Motor neuron (in vitro differentiated cells): ENCODE data around the gene GINS3. TPM values are rescaled to one million over a fixed set of nuclear protein-coding genes. Genes with fewer than 3 reads are reported as not detected.
A peak's percentile ranks its signal among the peaks of the same experiment; 100 is the strongest.

Experiments
- ATAC-seq, 8 experiments: fragments of 200-7000 bp; cut with Tn5 transposase; replicated peaks in 6 of 8; 2 replicates each; pipeline ENCODE4 v1.8.0; 2021; ENCODE audit warnings: mild to moderate bottlenecking in 8 of 8, moderate library complexity in 8 of 8
- H3K27ac ChIP-seq, 2 donors: fragments of 250-450 bp; sonication (Bioruptor Pico); 2 replicates each; pipeline ENCODE4 v1.9.0; 2021; ENCODE audit warnings: antibody characterized with exemption in 2 of 2, mild to moderate bottlenecking in 2 of 2, moderate library complexity in 1 of 2
- H3K4me1 ChIP-seq, 2 donors: fragments of 250-450 bp; sonication (Bioruptor Pico); replicated peaks in 1 of 2; 2 replicates each; pipeline ENCODE4 v1.6.1; 2021; ENCODE audit warnings: antibody characterized with exemption in 2 of 2, mild to moderate bottlenecking in 2 of 2, moderate library complexity in 1 of 2
- H3K4me3 ChIP-seq, 5 donors: fragments of 250-450 bp; sonication (Bioruptor Pico); 2 replicates each; pipeline ENCODE4 v1.9.0; 2021; ENCODE audit warnings: antibody characterized with exemption in 5 of 5, mild to moderate bottlenecking in 5 of 5, moderate library complexity in 4 of 5
- WGBS, 10 experiments: fragments of 450-650 bp; shearing (Covaris generic); methylation state at CpG; one replicate each; pipeline ENCODE4 v1.0.0; 2022; 5-methylcytosine and 5-hydroxymethylcytosine counted together
- in situ Hi-C, 9 experiments: fragments of 400-800 bp; cut with MboI; loops; one replicate each; pipeline ENCODE4 v1.15.0; 2021; ENCODE audit warnings: low sequenced_read_pairs in 9 of 9, low pct_unique_long_range_greater_than_20kb in 2 of 9; ENCODE audit not compliant: unreplicated experiment in 9 of 9
- total RNA-seq, 8 experiments: library from RNA; unstranded; fragments of 300-600 nt; gene quantifications; 2 replicates each; pipeline versions ENCODE4 v1.2.3 to v1.2.4, GENCODE V29; 2022

Gene GINS3
- total RNA-seq: 10 to 100 TPM in 3 of 8 experiments, 1 to 10 TPM in 5; 1.7 to 13.6 (median 6.0) TPM

DNA sequence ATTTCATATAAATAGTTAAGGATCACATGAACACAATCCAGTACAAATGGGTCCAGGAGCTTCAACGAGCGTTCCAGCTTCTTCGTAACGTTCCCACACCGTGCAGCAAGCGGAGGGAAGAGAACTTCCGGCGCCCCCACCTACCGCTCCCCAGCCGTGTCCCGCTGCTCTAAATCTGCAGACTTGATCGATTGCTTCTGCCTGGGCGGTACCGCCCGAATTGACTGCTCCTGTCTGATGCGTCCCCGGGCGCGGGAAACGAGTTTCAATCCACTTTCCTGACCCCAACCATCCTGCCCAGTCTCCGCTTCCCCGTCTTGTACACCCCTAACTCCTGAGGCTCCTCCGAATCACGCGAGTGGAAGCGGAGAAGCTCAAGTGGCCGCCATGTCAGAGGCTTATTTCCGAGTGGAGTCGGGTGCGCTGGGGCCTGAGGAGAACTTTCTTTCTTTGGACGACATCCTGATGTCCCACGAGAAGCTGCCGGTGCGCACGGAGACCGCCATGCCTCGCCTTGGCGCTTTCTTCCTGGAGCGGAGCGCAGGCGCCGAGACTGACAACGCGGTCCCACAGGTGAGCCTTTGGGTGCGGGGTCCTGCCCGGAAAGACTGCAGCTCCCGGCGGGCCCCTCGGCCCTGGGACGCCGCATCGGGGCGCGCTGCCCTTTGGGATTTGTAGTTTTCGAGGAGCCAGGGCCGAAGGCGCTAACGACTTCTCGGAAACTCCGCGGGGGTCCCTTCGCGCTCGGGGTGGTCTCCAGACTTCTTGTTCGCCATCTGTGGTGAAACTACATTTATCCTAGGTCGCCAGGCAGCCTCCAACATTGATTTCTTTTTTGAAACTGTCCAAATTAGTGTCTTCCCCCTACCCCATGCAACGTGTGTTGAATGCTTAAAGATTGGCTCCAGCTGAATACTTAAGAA, at the start of gene GINS3:
GINS3 (plus strand) TSS at position 257 of the 923 bp plus-strand sequence; CDS start at position 388, 131 bp downstream.
- Histone ChIP-seq H3K4me1 (peaks cover 0 to 4% of the 10 kb centered on the region in 2 donors), H3K4me3 (peak within 1 kb of the TSS; percentile 62 to 95 (median 93)), H3K27ac (no peak within 1 kb of the TSS)
- in situ Hi-C loops: no loop called here
- WGBS, 10 experiments: 0 to 3% (median 1%) methylated on average over 1 to 32 of the region's 67 CpGs; no CpG with 5 or more reads in 1 of the 10 experiments
- peak; percentile 95 to 98 (median 97) for ATAC-seq

DNA sequence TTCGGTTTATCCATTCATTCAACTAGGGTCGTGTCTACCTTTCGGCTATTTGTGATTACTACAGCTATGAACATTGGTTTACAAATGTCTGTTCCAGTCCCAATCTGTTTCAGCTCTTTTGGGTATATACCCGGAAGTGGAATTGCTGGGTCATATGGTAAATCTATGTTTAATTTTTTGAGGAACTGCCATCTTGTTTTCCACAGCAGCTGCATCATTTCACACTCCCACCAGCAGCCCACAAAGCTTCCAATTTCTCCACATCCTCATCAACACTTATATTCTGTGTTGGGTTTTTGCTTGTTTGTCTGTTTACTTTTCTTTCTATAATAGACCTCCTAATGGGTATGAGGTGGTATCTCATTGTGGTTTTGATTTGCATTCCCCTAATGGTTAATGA, 48.7 kb upstream of the GINS3 start:
- 42 to 100% (median 77%) methylated on average over 2 to 4 of the region's 4 CpGs; no CpG with 5 or more reads in 2 of the 10 experiments for WGBS, 10 experiments
- no peaks in the 10 kb centered on the region for H3K4me1 ChIP-seq
- in situ Hi-C loops: loop anchor here in 5 of 9 experiments (10.0 to 25.0 kb wide), 5 partner anchors 131 to 319 kb away; partner anchors contain the start of gene CNOT1 (in 1 of the 5)
- no peak overlapping the region for H3K27ac ChIP-seq
- no peak overlapping the region for H3K4me3 ChIP-seq
- no peak for ATAC-seq

DNA sequence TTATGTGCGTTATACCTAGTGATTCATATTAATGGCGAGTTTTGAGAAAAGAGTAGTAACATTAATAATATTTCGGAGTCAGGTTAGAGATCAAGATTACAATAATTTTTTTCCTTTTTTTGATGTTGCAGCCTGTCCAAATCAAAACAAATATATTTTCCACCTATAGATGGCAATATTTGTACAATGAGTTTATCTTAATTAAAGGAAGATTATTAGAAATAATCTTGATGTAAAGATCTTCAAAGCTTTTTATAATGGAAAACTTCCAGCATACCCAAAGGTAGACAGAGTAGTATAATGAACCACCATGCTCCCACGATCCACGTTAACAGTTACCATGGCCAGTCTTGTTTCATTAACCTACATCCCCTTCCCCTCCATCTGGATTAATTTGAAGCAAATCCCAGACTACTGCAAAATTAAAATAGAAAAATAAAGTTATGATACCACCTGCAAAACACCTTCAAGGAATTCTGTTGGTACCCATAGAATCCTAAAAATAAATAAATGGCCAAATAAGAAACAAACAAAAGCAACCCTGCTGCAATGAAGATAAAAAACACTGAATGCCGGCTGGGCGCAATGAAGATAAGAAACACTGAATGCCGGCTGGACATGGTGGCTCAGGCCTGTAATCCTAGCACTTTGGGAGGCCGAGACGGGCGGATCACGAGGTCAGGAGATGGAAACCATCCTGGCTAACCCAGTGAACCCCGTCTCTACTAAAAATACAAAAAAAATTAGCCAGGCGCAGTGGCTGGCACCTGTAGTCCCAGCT, 46.5 kb upstream of the GINS3 start:
- Histone ChIP-seq H3K4me1 (no peaks in the 10 kb centered on the region), H3K27ac (no peak overlapping the region), H3K4me3 (no peak overlapping the region)
- in situ Hi-C loops: loop anchor here in 5 of 9 experiments (10.0 to 25.0 kb wide), 5 partner anchors 129 to 317 kb away; partner anchors contain the start of gene CNOT1 (in 1 of the 5)
- WGBS, 10 experiments: 19 to 96% (median 84%) methylated on average over 3 to 9 of the region's 14 CpGs
- ATAC-seq: no peak

DNA sequence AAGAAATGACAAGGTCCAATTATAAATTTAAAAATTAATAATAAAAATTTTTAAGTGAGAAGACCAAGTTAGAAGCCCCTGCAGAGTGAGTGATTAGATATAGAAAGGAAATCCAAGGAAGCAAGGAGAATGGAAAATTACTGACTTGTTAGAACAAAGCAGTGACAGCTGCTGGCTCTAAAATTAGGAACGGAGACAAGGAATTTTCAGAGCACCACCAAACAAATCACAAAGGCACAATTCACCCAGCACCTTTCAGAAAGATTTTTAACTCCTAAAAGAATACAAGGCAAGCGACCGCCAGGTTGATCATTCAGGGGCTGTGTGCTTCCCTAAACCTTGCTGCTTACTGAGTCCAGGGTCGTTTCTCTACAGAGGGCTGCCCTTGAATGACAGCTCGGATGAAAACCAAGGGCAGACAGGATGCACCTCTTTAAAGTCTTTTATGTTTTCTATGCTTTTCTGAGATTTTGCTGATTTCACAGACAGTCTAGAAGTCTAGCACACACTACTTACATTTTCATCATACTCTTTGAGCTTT, 45.4 kb upstream of the GINS3 start:
- Histone ChIP-seq H3K4me1 (no peaks in the 10 kb centered on the region), H3K27ac (no peak overlapping the region), H3K4me3 (no peak overlapping the region)
- ATAC-seq: no peak
- in situ Hi-C loops: loop anchor here in 5 of 9 experiments (10.0 to 25.0 kb wide), 5 partner anchors 128 to 315 kb away; partner anchors contain the start of gene CNOT1 (in 1 of the 5)
- WGBS, 10 experiments: 0 to 81% (median 60%) methylated on average over 1 to 5 of the region's 5 CpGs; no CpG with 5 or more reads in 2 of the 10 experiments

DNA sequence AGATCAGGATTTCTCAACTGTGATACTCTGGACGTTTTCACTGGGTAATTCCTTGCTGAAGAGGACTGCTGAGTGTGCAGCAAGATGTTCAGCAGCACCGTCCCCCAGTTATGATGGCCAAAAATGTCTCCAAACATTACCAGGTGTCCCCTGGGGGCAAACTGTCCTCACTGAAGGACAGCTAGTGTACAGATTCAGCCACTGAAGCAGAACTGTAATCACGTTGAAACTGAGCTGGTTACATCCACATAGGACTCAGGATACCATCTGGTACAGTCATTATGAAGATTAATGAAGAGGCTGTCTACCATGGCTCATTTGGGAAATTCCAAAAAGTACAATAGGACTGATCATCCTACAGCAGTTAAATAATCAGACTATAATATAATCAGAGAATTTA, 43.3 kb upstream of the GINS3 start:
- 0 to 71% (median 0%) methylated on average over 1 to 3 of the region's 3 CpGs; no CpG with 5 or more reads in 1 of the 10 experiments for WGBS, 10 experiments
- in situ Hi-C loops: loop anchor here in 5 of 9 experiments (10.0 to 25.0 kb wide), 5 partner anchors 126 to 313 kb away; partner anchors contain the start of gene CNOT1 (in 1 of the 5)

DNA sequence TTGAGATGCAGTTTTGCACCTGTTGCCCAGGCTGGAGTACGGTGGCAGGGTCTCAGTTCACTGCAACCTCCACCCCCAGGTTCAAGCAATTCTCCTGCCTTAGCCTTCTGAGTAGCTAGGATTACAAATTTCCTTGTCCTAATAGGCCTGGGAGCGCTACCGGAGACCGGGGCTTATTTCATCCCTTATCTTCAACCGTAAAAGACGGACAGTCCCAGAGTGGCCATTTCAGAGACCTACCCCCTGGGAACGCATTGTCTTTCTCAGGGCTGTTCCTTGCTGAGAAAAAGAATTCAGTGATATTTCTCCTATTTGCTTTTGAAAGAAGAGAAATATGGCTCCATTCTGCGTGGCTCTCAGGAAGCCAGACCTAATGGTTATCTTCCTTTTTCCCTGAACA, 39.6 kb upstream of the GINS3 start:
- H3K4me1 ChIP-seq: no peaks in the 10 kb centered on the region
- 52 to 100% (median 82%) methylated on average over 2 to 7 of the region's 8 CpGs; no CpG with 5 or more reads in 4 of the 10 experiments for WGBS, 10 experiments
- H3K27ac ChIP-seq: no peak overlapping the region
- no peak overlapping the region for H3K4me3 ChIP-seq
- ATAC-seq: no peak
- in situ Hi-C loops: no loop called here

More for the DNA sequence above, 43.3 kb upstream of the GINS3 start:
- no peak for ATAC-seq
- Histone ChIP-seq H3K4me3 (no peak overlapping the region), H3K27ac (no peak overlapping the region), H3K4me1 (no peaks in the 10 kb centered on the region)

DNA sequence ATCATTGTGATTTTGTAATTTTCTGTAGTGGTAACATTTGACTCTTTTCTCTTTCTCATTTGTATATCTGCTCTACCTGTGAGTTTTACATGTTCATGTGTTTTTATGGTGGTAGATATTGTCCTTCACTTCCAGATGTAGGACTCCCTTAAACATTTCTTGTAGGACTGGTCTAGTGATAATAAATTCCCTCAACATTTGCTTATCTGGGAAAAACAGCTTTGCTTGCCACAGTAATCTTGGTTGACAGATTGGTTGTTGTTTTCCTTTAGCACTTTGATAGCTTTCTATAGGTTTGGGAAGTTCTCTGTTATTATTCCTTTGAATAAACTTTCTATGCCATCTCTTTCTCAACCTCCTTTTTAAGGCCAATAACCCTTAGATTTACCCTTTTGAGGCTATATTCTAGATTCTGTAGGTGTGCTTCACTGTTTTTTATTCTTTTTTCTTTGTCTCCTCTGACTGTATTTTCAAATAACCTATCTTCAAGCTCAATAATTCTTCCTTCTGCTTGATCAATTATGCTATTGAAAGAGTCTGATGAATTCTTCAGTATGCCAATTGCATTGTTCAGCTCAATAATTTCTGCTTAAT, 32.1 kb upstream of the GINS3 start:
- no peaks in the 10 kb centered on the region for H3K4me1 ChIP-seq
- H3K4me3 ChIP-seq: no peak overlapping the region
- no peak for ATAC-seq
- no peak overlapping the region for H3K27ac ChIP-seq
- in situ Hi-C loops: no loop called here

DNA sequence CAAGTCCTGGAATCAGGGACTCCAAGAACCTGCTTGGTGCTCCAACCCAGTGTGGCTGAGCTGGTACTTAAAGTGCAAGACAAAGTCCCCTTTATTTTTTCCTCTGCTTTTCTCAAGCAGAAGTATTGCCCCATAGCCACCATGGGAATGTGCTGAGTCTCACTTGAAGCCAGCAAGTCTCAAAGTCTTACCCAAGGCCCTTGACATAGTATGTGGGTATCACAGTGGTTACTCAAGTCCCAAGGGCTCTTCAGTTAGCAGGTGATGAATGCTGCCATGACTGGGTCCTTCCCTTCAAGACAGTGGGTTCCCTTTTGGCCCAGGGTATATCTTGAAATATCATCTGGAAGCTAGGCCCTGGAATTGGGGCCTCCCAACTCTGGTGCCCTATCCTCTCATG, 30.5 kb upstream of the GINS3 start:
- H3K4me1 ChIP-seq: no peaks in the 10 kb centered on the region
- in situ Hi-C loops: no loop called here
- H3K27ac ChIP-seq: no peak overlapping the region
- no peak for ATAC-seq
- H3K4me3 ChIP-seq: no peak overlapping the region

DNA sequence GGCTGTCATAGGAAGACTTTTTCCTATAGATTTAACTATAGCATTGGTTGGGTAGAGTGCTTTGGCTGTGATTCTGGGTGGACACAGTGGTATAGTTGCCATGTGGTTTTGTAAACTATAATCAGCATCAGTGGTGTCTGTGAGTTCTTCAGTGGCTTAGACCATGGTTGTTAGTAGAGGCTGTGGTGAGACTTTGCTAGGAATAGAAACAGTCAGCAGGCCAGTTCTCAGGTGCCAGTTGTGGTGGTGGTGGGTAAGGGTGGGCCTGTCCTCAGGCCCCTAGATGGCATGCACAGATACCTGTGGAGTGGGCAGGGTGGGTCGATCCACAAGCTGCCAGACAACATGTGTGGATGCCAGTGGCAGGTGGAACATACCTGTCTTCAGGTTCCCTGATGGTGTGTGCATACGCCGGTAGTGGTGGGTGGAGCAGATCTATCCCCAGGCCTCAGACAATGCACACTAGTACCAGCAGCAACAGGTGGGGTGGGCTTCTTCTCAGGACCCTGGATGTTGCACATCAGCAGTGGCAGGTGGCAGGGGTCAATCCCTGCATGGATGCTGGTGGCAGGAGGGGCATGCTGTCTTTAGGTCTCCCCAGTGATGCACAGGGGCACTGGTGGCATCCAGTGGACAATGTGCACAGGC, 28.4 kb upstream of the GINS3 start:
- Histone ChIP-seq H3K4me1 (no peaks in the 10 kb centered on the region), H3K27ac (no peak overlapping the region), H3K4me3 (no peak overlapping the region)
- 0 to 88% (median 80%) methylated on average over 1 to 3 of the region's 3 CpGs; no CpG with 5 or more reads in 7 of the 10 experiments for WGBS, 10 experiments
- in situ Hi-C loops: no loop called here
- no peak for ATAC-seq

DNA sequence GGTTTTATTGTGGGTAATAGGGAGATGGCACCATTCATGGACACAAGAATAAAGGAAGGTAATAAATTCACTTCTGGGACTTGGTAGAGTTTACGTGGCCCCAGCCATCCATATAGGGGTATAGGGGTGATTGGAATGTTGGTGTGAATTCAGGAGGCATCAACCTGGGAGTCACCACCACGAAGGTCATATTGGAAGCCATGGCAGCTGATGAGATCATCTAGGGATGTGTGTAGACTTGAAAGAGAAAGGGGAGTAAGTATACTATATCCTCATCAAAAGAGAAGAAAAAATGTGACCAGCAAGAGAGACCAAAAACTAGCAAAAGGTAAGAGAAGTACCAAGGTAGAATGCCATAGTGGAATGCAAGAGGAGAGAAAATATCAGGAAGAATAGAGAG, 26.6 kb upstream of the GINS3 start:
- in situ Hi-C loops: no loop called here
- Histone ChIP-seq H3K4me3 (no peak overlapping the region), H3K4me1 (no peaks in the 10 kb centered on the region), H3K27ac (no peak overlapping the region)
- ATAC-seq: no peak
- 0 to 59% (median 41%) methylated on average over 2 of the region's 2 CpGs; no CpG with 5 or more reads in 5 of the 10 experiments for WGBS, 10 experiments

DNA sequence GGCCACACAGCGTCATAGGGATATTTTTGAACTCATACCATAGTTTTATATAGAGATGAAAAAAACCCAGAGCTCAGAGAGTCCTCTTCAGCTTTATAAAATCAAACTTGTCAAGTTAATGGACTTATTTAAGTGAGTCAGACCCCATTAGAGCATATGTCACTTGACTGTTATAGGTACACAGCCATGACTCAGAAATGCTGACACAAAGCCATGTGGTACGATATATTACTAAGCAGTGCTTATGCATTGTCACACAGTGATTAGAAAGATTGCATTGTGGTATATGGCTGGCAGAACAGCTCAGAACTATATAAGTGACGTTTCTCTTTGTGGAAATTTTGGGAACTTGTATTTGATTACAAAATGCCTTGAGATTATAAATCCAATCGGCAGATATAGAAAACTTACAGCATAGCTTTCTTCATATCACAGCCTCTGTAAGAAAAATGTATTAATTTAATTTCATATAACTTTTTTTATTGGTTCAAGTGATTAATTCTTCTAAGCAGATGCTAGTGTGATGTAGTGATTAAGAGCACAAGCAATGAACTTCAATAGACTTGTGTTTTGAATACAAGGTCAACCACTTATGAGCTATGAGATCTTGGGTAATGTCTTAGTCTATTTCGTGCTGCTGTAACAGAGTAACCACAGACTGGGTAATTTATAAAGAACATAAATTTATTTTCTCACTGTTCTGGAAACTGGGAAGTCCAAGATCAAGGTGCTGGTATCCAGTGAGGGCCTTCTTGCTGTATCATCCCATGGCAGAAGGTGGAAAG, 25.8 kb upstream of the GINS3 start:
- 3 to 77% (median 57%) methylated on average over 2 to 5 of the region's 5 CpGs for WGBS, 10 experiments
- no peak overlapping the region for H3K4me3 ChIP-seq
- H3K27ac ChIP-seq: no peak overlapping the region
- ATAC-seq: peak in 7 of 8 experiments; percentile 76 to 100 (median 99)
- H3K4me1 ChIP-seq: no peaks in the 10 kb centered on the region
- in situ Hi-C loops: no loop called here
